ENCODE results near the gene HS6ST2. TPM values are rescaled to one million over a fixed set of nuclear protein-coding genes. Genes with fewer than 3 reads are reported as not detected.

HS6ST2 gene
- polyA plus RNA-seq, 1 donor (not counting 4 experiments of a cell fraction or from before 2014, with no cell fraction given) = 0.43 TPM

DNA sequence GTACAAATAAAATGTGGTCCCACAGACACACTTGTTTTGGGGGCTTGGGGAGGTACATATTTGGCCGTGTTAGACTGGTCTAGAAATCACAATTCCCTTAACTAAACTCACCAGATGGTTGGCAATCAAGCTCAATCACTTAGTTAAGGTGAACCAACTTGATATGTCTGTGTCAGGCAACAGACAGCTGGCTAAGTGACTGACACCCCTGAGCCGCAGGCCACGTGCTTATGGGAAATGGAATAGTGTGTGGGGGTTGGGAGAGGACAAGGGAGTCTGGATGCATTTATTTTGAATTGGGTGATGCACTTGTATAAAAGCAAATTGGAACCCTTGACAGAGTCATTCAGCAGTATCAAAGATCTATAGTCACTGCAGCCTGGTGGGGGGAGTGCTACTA is 209.0 kb downstream of the HS6ST2 start:
- H3K4me2 ChIP-seq (ENCODE audit: control insufficient read depth, extremely low read depth, insufficient read depth, low read depth, low read length) = no peak overlapping the region
- no peak for FAIRE-seq
- no peaks in the 10 kb centered on the region for H3K27me3 ChIP-seq (ENCODE audit: control insufficient read depth, extremely low read depth, insufficient read depth, low read length)
- no peaks in the 10 kb centered on the region for H4K20me1 ChIP-seq (ENCODE audit: control insufficient read depth, extremely low read depth, insufficient read depth, low read length)
- no peak overlapping the region for H3K9ac ChIP-seq (ENCODE audit: control insufficient read depth, extremely low read depth, insufficient read depth, low read length)
- H3K79me2 ChIP-seq (ENCODE audit: control insufficient read depth, insufficient read depth, low read length) = no peaks in the 10 kb centered on the region
- H3K36me3 ChIP-seq (ENCODE audit: control insufficient read depth in 2 of 2, extremely low read depth in 1 of 2, insufficient read depth in 2 of 2, low read length in 2 of 2) = no peaks in the 10 kb centered on the region
- TF ChIP-seq, protein P1, sequence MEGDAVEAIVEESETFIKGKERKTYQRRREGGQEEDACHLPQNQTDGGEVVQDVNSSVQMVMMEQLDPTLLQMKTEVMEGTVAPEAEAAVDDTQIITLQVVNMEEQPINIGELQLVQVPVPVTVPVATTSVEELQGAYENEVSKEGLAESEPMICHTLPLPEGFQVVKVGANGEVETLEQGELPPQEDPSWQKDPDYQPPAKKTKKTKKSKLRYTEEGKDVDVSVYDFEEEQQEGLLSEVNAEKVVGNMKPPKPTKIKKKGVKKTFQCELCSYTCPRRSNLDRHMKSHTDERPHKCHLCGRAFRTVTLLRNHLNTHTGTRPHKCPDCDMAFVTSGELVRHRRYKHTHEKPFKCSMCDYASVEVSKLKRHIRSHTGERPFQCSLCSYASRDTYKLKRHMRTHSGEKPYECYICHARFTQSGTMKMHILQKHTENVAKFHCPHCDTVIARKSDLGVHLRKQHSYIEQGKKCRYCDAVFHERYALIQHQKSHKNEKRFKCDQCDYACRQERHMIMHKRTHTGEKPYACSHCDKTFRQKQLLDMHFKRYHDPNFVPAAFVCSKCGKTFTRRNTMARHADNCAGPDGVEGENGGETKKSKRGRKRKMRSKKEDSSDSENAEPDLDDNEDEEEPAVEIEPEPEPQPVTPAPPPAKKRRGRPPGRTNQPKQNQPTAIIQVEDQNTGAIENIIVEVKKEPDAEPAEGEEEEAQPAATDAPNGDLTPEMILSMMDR (optimal IDR thresholded peaks at IDR 0.05 in 1 of 3, IDR thresholded peaks at IDR 0.05 in 1 of 3, conservative IDR thresholded peaks at IDR 0.05 in 1 of 3; ENCODE audit: extremely low read depth in 1 of 3, insufficient read depth in 2 of 3, low read length in 3 of 3) = no peak
- H3K9me1 ChIP-seq (ENCODE audit: control insufficient read depth, extremely low read depth, insufficient read depth, low read length) = no peaks in the 10 kb centered on the region
- H3K4me1 ChIP-seq (ENCODE audit: control insufficient read depth, extremely low read depth, insufficient read depth, low read length) = no peaks in the 10 kb centered on the region
- no peak overlapping the region for H3K4me3 ChIP-seq (ENCODE audit: control insufficient read depth in 2 of 3, extremely low read depth in 1 of 3, insufficient read depth in 2 of 3, low read depth in 1 of 3, low read length in 3 of 3)
- no peaks in the 10 kb centered on the region for H3K9me3 ChIP-seq (ENCODE audit: control insufficient read depth, low read depth, low read length)
- no peak overlapping the region for H2AFZ ChIP-seq (ENCODE audit: control insufficient read depth, low read length)
- no peak for DNase-seq (ENCODE audit: low read depth, low spot score)
- H3K27ac ChIP-seq (ENCODE audit: control insufficient read depth, insufficient read depth, low read length) = no peak overlapping the region
- dilution Hi-C loops (cut with MboI; ENCODE audit: extremely low pct_ligation_motif_present, low sequenced_read_pairs) = no loop called here

DNA sequence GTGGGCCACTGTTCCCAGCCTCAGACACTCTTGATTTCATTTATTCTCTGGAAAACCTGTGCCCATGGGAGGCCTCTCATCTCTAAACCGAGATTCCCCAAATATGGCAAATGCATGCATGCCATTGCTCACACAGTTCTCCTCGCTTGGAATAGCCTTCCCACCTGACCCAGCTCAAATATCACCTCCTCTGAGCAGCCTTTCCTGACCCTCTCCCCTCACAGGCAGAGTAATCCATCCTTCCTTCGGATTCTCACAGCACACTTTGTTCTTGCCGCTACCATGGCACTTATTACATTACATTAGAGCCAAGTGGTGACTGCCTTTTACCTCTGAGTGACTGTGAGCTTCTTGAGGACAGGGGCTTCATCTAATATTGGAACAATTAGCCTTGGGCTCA is 209.5 kb downstream of the HS6ST2 start:
- H3K9ac ChIP-seq (ENCODE audit: control insufficient read depth, extremely low read depth, insufficient read depth, low read length) = no peak overlapping the region
- FAIRE-seq = no peak

More for the DNA sequence above, 209.5 kb downstream of the HS6ST2 start:
- H3K9me1 ChIP-seq (ENCODE audit: control insufficient read depth, extremely low read depth, insufficient read depth, low read length) = no peaks in the 10 kb centered on the region
- no peak overlapping the region for H3K4me2 ChIP-seq (ENCODE audit: control insufficient read depth, extremely low read depth, insufficient read depth, low read depth, low read length)
- H3K36me3 ChIP-seq (ENCODE audit: control insufficient read depth in 2 of 2, extremely low read depth in 1 of 2, insufficient read depth in 2 of 2, low read length in 2 of 2) = no peaks in the 10 kb centered on the region
- H3K9me3 ChIP-seq (ENCODE audit: control insufficient read depth, low read depth, low read length) = no peaks in the 10 kb centered on the region
- H3K27ac ChIP-seq (ENCODE audit: control insufficient read depth, insufficient read depth, low read length) = no peak overlapping the region
- H3K4me1 ChIP-seq (ENCODE audit: control insufficient read depth, extremely low read depth, insufficient read depth, low read length) = no peaks in the 10 kb centered on the region
- no peaks in the 10 kb centered on the region for H3K27me3 ChIP-seq (ENCODE audit: control insufficient read depth, extremely low read depth, insufficient read depth, low read length)
- no peak for DNase-seq (ENCODE audit: low read depth, low spot score)
- no peaks in the 10 kb centered on the region for H3K79me2 ChIP-seq (ENCODE audit: control insufficient read depth, insufficient read depth, low read length)
- H2AFZ ChIP-seq (ENCODE audit: control insufficient read depth, low read length) = no peak overlapping the region
- no peaks in the 10 kb centered on the region for H4K20me1 ChIP-seq (ENCODE audit: control insufficient read depth, extremely low read depth, insufficient read depth, low read length)
- TF ChIP-seq EZH2 (IDR thresholded peaks at IDR 0.05; ENCODE audit: low read length) = no peak
- TF ChIP-seq, protein P1 (optimal IDR thresholded peaks at IDR 0.05 in 1 of 3, IDR thresholded peaks at IDR 0.05 in 1 of 3, conservative IDR thresholded peaks at IDR 0.05 in 1 of 3; ENCODE audit: extremely low read depth in 1 of 3, insufficient read depth in 2 of 3, low read length in 3 of 3) = no peak
- dilution Hi-C loops (cut with MboI; ENCODE audit: extremely low pct_ligation_motif_present, low sequenced_read_pairs) = no loop called here
- H3K4me3 ChIP-seq (ENCODE audit: control insufficient read depth in 2 of 3, extremely low read depth in 1 of 3, insufficient read depth in 2 of 3, low read depth in 1 of 3, low read length in 3 of 3) = no peak overlapping the region
